SH-SY5Y (cell line): ENCODE data around the gene NDUFA8.

ENCODE experiments used
- GATA2 ChIP-seq: IDR thresholded peaks from 2 replicates; pipeline ENCODE4 v1.6.1; 2011; ENCODE audit warnings: mild to moderate bottlenecking, low read depth, low read length
- GATA3 ChIP-seq: IDR thresholded peaks from 2 replicates; pipeline ENCODE4 v1.6.1; 2011; ENCODE audit warnings: low read depth, mild to moderate bottlenecking, low read length, moderate library complexity

GRCh38 chr9:122201641-122202040 lies 42.1 kb upstream of the NDUFA8 start:
- no peak for TF ChIP-seq GATA2
- no peak for TF ChIP-seq GATA3
